GM19240 (cell line): ENCODE results near the gene PRR14L.
"Not testable (repeated sequence)": the region's sequence is repeated elsewhere in the genome, so short reads cannot be mapped to it uniquely, and the experiment has no call there.

ENCODE experiments used
- DNase-seq: peaks from one replicate; pipeline ENCODE4 v3.0.0; 2011; ENCODE audit warnings: low spot score; ENCODE audit not compliant: insufficient read length

Gene PRR14L

GRCh38 chr22:31749636-31750364 lies at the start of gene PRR14L:
Gene PRR14L (minus strand): TSS chr22:31750132. CDS start chr22:31738860, 11,272 bp downstream.
- DNase-seq: peak; percentile 79

GRCh38 chr22:31799358-31799757 lies 49.4 kb upstream of the PRR14L start:
- DNase-seq: not testable (repeated sequence)

- no peak for DNase-seq
Observed at GRCh38 chr22:31790240-31790639, 40.3 kb upstream of the PRR14L start.

GRCh38 chr22:31789803-31790202 lies 39.9 kb upstream of the PRR14L start:
- no peak for DNase-seq

GRCh38 chr22:31776231-31776630 lies 26.3 kb upstream of the PRR14L start:
- DNase-seq: no peak

GRCh38 chr22:31773416-31773815 lies 23.5 kb upstream of the PRR14L start:
- no peak for DNase-seq

- DNase-seq: no peak
Observed at GRCh38 chr22:31768422-31769059, 18.6 kb upstream of the PRR14L start.

- DNase-seq: no peak
Observed at GRCh38 chr22:31764785-31765184, 14.9 kb upstream of the PRR14L start.

GRCh38 chr22:31758860-31759259 lies 8.9 kb upstream of the PRR14L start:
- DNase-seq: not testable (repeated sequence)

- no peak for DNase-seq
Observed at GRCh38 chr22:31757265-31757664, 7.3 kb upstream of the PRR14L start.

GRCh38 chr22:31754813-31755212 lies 4.9 kb upstream of the PRR14L start:
- DNase-seq: no peak

GRCh38 chr22:31753634-31754501 lies 3.9 kb upstream of the PRR14L start, which contains the start of gene DEPDC5:
Gene DEPDC5 (plus strand): TSS chr22:31754019. CDS start chr22:31754922, 903 bp downstream.
- DNase-seq: peak; percentile 86

GRCh38 chr22:31753005-31753633 lies 3.2 kb upstream of the PRR14L start:
- no peak for DNase-seq

GRCh38 chr22:31752096-31752847 lies 2.3 kb upstream of the PRR14L start:
- DNase-seq: no peak

GRCh38 chr22:31750365-31751284 lies 693 bp upstream of the PRR14L start:
- DNase-seq: no peak

GRCh38 chr22:31748490-31748889 lies 1.4 kb downstream of the PRR14L start:
- no peak for DNase-seq

- DNase-seq: no peak
Observed at GRCh38 chr22:31747441-31747840, 2.5 kb downstream of the PRR14L start.

- no peak for DNase-seq
Observed at GRCh38 chr22:31743871-31744270, 6.1 kb downstream of the PRR14L start.

GRCh38 chr22:31742682-31743081 lies 7.2 kb downstream of the PRR14L start:
- DNase-seq: no peak

- DNase-seq: no peak
Observed at GRCh38 chr22:31742115-31742514, 7.8 kb downstream of the PRR14L start.
